ENCODE results near the gene PRKACA.
"Not testable (repeated sequence)": the region's sequence is repeated elsewhere in the genome, so short reads cannot be mapped to it uniquely, and the experiment has no call there.

The PRKACA gene

DNA sequence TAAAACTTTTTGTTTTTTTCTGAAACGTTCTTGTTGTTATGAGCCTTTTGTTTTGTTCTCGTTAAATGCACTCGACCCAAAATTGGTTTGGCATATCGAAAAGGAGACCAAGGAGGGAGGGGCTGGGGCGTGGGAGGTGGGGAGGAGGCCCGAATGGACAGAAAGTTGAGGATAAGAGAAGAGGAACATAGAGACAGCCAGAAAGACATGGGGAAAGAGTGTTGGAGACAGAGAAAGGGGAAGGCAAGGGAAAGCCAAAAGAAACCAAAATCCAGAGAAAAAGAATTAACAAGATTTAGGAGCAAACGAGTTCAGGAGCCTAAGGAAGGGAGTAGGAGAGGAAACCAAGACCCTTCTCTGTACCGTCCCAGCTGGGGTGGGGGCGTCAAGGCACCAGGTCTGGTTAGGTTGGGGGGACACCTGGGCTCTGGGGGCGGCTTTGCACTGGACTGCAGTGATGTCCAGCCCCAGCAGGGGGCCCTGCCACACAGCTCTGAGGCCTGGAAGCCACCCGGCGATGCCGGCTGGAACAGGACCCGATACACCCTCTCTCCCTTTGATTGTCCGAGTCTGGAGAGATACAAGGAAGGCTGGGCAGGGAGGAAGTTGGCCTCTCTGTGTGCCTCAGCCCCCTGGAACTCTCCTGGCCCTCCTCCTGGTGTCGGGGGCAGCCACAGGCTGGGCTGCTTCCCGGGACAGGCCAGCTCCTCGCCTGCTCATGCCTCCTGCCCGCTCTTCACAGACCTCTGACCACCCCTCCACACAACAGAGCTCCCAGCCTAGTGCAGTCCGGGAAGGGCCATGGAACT lies 30.4 kb upstream of the PRKACA start:
- DNase-seq (ENCODE audit: low read depth) = peak; percentile 22

GRCh38 chr19:14146789-14147216 lies 29.2 kb upstream of the PRKACA start:
- DNase-seq (ENCODE audit: low read depth) = no peak

DNA sequence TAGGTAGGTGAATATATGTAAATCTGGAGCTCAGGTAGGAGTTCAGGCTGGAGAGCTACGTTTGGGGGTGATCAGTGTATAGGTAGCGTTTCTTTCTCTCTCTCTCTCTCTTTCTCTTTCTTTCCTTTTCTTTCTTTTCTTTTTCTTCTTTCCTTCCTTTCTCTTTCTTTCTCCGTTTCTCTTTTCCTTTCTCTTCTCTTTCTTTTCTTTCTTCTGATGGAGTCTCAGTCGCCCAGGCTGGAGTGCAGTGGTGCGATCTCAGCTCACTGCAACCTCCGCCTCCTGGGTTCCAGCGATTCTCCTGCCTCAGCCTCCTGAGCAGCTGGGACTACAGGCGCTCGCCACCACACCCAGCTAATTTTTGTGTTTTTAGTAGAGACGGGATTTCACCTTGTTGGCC lies 28.6 kb upstream of the PRKACA start:
- not testable (repeated sequence) for DNase-seq (ENCODE audit: low read depth)

DNA sequence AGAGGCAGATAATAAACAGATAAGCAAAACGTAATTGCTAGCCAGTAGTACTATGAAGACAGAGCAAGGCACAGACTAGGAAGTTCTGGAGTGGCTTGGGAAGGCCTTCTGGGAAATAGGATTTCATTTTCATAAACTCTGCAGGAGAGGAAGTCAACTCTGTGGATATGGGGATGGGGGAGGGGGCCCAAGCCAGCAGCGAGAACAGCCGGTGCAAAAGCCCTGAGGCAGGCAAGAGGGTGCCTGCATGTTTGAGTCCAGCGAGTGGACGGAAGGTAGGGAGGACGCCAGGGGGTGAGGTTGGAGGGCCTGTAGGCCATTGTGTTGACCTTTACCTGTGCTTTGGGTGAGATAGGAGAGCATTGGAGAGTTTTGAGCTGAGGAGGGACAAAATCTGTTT lies 27.8 kb upstream of the PRKACA start:
- no peak for DNase-seq (ENCODE audit: low read depth)

DNA sequence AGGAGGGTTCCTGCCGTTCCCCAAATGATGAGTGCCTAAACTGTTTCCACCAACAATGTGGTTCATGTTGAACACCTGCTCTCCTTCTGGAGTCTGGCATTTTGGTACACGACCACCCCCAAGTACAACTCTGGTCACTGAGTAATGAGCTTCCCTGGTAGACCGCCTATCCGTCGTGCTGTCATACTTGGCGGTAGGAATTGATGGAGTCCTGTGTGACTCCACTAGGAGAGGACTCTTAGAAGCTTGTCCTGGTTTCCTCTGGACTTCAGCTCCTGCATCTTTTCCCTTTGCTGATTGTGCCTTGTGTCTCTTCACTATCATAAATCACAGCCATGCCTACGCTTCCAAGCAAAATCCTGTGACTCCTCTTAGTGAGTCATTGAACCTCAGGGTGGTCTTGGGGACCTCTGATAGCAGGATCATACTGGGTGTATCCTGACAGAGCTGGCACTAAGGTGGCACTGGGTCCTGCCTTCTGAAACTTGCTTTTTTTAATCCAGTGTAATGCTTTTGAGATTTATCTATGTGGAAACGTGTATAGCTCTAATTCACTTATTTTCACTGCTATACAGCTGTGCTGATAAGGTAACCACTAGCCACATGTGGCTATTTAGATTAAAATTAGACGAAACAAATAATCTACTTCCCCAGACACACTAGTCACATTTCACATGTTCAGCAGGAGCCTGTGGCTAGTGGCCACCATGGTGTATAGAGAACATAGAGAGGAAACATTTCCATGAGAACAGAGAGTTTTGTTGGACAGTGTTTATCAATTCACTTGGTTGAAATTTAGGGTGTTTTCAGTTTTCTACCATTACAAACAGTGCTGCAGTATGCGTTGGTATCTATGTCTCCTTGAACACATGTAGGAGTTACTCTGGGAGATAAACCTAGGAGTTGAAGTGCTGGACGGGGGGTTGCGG lies 25.0 kb upstream of the PRKACA start:
- DNase-seq (ENCODE audit: low read depth) = no peak

DNA sequence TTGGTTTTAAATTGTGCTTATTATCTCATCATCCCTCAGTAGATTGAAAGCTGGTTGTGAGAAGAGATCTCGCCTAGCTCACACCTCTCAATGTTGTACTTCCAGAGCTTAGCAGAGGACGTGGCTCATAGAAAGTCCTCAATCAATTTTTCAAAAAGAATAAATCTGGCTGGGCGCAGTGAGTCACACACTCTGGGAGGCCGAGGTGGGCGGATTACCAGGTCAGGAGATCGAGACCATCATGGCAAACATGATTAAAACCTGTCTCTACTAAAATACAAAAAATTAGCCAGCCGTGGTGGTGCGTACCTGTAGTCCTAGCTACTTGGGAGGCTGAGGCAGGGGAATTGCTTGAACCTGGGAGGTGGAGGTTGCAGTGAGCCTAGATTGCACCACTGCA lies 23.5 kb upstream of the PRKACA start:
- DNase-seq (ENCODE audit: low read depth) = no peak

DNA sequence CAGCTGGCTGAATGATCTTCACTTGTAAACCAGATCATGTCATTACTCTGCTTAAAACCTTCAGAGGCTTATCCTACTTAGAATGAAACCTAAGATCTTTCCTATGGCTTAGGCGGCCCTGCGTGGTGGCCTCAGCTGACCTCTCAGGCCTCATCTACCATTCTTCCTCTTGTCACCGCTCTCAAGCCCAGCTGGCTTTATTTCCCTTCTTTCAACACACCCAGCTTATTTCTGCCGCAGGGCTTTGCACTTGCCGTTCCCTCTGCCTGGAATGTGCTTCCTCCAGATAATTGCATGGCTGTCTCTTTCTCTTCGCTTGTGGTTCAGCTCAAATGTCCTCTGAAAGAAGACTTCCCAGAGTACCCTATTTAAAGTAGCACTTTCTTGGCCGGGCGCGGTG lies 22.4 kb upstream of the PRKACA start:
- no peak for DNase-seq (ENCODE audit: low read depth)

GRCh38 chr19:14138576-14139265 lies 21.2 kb upstream of the PRKACA start:
- no peak for DNase-seq (ENCODE audit: low read depth)

DNA sequence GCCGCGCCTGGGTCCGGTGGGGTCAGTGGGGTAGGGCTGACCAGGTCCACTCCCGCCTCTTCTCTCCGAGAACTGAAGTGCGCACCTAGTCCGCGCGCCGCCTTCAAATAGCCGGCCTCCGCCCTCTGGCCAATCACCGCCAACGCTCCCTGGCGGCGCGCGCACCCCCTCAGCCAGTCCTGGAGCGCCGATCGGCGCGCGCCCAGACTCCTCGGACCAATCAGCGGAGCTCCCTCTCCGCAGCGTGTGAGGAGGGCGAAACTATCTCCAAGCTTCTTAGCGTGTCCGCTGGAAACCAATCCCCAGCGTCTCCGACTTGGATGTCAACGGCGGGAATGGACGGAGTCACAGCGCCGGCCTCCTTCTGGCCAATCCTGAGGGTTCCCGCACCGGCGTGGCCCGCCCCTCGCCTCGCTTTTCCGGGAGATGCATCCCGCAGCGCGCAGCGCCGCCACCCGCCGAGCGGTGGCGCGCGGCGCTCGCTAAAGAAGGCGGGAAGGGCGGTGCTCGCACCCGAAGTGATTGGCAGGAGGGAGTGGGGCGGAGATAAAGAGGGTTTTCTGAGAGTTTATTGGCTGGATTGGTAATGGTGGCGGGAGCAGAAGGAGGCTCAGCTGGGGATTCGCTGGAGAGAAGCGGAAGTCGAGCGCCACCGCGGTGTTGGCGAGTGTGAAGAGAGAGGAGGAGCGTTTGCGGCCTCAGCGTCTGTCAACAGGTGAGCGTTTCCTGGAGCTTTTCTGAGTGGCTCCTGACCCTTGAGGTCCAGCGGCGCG lies 19.1 kb upstream of the PRKACA start, which contains the start of gene ASF1B:
Gene ASF1B, minus strand, starts transcription at position 81 of the 773 bp plus-strand sequence. CDS start 133 bp downstream, outside the sequence.
- DNase-seq (ENCODE audit: low read depth) = peak; percentile 95

GRCh38 chr19:14135985-14136508 lies 18.5 kb upstream of the PRKACA start:
- DNase-seq (ENCODE audit: low read depth) = no peak

GRCh38 chr19:14135355-14135754 lies 17.8 kb upstream of the PRKACA start:
- DNase-seq (ENCODE audit: low read depth) = no peak

DNA sequence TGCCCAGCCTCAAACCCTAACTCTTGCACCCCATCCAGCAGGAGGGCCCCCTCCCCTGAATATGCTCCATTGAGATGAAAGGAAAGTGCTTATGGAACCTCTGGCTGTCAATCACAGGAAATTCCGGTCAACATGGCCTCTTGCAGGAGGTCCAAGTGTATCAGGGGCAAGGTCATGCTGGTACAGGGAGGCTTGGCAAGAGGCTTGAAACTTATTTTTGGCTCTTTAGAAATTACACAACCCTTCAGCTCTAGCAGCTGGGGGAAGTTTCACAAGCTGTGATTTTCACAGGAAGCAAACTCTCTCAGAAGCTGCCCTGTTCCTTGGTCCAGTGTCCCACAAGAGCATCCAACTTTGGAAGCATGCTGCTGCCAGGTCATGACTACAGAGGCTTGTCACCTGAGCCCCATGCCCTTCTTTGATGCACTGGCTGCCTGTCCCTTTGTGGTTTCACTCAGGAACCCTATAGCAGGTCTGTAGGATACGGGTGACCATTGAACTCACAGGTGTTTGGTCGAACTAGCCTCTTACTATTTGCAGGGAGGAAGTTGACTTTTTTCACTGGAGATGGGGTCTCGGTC lies 10.5 kb upstream of the PRKACA start:
- DNase-seq (ENCODE audit: low read depth) = no peak

GRCh38 chr19:14127176-14127575 lies 9.6 kb upstream of the PRKACA start:
- DNase-seq (ENCODE audit: low read depth) = no peak

- no peak for DNase-seq (ENCODE audit: low read depth)
Measured at GRCh38 chr19:14122924-14123323, 5.4 kb upstream of the PRKACA start.

DNA sequence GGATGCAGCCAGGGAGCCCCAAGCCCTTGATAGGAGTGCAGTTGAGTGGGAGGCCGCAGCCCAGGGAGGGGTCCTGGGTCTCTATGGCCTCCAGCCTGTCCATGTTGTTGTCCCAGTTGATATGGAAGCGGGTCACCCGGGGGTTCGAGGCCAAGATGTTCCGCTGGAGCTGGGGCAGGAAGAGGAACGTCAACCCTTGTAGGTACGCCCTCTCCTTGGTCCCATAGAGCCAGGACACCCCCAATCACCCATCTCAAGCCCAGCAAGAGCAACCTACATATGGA lies 2.9 kb upstream of the PRKACA start:
- DNase-seq (ENCODE audit: low read depth) = no peak

DNA sequence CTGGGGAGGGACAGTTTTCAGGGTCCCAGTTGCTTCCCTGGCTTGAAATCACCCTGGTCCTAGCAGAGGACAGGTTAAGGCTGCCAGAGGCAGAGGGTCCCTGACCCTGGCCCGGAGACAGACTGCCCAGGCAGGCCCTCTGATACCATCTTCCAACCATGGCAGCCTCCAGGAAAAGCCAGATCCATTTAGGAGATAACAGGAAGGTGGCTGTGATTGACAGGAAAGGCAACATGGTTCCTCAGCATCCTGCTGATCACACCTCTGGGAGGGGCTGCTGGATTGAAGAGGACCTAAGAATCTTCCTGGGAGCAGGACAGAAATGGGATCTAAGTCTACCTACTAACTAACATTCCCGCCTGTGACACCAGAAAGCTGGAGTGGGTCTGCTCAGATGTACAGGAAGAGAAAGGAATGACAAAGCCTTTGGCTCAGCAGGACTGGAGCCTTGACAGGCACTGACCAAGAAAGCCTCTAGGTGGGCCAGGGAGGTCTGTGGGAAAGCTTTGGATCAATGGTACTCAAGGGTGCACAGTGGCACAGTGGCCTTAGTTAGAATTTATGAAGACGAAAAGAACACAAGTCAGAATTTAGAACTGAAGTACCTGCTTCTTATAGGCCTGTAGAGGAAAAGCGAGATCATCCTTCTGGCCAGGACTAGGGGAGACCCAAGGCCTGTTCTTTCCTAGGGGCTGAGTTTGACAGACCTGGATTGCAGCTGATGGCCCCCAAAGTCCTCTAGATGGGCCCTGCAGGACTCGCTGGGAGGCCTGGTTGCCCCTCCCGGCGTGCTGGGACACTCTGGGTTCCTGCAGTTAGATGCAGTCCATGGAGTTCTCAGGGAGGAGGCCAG lies 2.3 kb upstream of the PRKACA start:
- no peak for DNase-seq (ENCODE audit: low read depth)

GRCh38 chr19:14119146-14119545 lies 1.6 kb upstream of the PRKACA start:
- no peak for DNase-seq (ENCODE audit: low read depth)

DNA sequence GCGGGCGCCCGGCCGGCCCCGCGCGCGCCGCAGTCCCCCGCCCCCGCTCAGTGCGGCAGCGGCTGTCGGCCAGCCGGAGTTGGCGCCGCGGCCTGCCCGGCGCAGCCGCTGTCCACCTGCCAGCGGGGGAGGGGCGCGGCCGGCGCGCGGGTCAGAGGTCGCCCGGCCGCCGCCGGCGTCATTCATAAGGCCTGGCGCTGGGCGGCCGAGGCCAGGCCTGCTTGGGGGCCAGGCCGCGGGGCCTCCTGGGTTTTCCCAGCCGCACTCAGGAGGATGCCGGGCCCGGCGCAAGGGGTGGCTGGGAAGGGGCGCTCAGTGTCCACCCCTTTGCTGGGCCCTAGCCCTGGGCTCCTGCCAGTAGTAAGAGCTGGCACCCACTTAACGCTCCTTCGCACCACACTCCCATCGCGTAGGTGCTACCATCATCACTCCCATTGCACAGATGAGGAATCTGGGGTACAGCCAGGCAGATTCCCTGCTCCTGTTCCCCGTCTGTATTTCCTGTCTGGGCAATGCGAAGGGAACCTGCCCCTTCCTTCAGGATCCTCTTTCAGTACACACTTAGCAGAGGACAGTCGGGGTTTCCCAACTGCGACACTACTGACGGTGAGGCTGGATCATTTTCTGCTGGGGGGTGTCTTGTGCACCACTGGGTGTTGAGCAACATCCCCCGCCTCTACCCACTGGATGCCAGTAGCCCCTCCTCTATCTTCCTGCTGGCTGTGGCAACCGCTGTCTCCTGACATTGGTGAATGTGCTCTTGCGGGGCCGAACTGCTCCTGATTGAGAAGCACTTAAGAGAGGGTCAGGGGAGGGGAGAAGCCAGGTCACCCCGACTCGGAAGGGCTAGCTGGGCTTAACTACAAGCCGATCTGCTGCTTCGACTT lies 846 bp upstream of the PRKACA start:
- peak; percentile 35 for DNase-seq (ENCODE audit: low read depth)

Measured in T follicular helper cell (primary cell).